Measurements from ENCODE around the gene ACAA1.

- TF ChIP-seq POLR2A (IDR thresholded peaks at IDR 0.05) = no peak
- TF ChIP-seq CTCF (IDR thresholded peaks at IDR 0.05) = no peak
These were observed 3.7 kb downstream of the ACAA1 start for GRCh38 chr3:38133209-38133556.

Measured in right lobe of liver (tissue), 4 donors.